NCI-H226 (cell line): Measurements from ENCODE around the gene FHOD1.

Experiments
- DNase-seq: peaks from one replicate; pipeline ENCODE4 v3.0.0-alpha.2; 2015

Gene FHOD1

DNA sequence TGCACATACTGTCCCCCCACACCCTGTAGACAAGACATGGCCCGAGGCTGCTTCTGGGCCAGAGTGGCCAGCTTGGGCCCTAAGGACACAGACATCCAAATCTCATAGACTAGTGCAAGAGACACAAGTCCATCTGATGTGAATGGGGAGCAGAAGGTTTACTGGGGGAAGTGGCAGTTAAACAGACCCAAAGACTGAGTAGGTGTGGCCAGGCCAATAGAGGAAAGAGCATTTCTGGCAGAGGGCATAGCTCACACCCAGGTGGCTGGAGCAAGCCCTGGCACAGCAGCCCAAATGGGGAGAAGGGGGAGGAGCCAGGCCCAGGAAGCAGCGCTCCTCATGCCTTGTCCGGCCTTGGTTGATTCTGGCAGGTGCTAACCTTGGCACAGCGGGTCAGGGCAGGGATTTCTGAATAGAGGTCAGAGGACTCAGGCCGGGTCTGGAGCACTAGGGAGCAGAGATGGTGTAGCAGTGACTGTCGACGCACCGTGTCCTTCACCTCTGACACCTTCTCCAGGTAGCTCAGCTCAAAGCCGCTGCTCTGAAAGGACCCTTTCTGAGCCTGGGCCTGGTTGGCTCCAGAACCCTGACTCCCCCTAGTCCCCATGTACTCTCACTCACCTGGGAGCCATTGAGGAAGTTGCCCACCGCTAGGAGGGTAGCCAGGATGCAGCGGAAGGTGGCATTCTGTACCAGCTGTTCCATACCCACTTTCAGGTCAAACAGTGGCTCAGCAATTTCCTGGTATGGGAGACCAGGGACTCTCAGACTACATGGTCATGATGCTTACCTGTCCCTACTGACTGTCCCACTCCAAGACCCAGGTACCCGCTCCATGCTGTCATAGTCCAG, 16.2 kb downstream of the FHOD1 start:
- no peak for DNase-seq

DNA sequence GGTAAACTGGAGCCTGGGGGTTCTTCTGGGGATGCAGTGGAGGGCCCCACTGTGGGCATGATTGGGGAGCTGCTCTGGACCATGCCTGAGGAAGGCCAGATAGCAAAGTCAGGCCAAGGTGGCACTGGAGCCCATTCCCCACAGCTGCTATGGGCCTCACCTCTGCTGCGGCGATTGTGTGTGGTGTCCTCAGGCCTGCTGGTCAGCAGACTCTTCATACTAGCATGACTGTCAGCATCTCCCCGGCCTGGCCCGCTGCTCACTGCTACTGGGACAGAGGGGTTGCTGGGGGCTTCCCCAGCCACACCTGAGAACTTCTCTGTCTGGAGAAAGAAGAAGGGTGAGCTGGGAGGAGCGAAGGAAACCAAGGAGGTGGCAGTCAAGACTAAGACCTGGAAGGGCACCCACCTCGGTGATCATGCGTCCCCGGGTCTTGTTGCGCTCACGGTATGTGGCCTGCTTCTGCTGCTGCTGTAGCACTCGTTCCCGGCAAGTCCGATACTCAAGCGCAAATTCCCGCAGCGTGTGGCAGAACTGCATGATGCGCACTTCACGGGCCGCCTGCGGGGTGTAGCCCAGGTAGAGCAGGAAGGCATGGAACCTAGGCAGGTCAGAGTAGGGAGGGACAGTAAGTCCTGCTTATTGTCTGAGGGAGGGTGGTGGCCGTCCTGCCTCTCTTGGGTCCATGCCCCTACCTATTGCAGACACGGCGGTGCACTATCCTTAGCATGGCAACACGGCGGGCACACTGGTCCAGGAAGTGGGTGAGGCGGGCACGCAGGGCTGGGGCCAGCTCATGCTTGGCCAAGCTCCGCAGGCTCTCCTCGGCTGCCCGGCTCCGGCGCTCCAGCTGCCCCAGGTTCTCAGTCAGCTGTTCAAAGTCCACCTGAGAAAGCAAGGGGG, 17.1 kb downstream of the FHOD1 start:
- DNase-seq, result no peak

- DNase-seq, result no peak
Observed at GRCh38 chr16:67228905-67229304, 18.4 kb downstream of the FHOD1 start.

DNA sequence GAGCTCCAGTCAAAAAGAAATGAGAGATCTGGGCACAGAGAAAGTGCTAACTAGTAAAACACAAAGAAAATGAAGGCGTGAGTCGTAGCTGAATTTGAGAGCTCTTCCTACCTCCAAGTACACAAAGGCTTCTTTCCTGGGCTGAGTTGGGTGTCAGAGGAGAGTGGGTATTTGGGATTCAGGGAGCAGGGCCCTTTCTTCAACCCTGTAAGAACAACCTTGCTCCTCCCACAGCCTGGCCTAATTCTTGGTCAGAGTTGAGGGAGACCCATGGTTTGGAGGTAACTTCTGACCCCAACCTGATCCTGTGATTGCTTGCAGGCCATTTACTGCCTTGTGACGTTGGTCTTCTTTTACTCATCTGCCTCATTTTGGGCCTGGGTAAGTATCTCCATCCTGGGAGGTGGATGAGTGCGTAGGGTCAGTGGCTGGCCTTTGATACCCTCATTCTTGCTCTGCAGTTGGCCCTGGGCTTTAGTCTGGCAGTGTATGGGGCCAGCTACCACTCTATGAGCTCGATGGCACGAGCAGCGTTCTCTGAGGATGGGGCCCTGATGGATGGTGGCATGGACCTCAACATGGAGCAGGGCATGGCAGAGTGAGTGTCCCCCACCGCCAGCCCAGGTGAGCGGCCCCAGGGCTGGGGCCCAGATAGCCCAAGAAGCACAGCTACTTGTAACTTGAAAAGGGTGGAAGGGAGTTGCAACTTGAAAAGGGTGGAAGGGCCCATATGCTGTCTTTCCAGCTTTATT, 19.1 kb downstream of the FHOD1 start:
- no peak for DNase-seq

DNA sequence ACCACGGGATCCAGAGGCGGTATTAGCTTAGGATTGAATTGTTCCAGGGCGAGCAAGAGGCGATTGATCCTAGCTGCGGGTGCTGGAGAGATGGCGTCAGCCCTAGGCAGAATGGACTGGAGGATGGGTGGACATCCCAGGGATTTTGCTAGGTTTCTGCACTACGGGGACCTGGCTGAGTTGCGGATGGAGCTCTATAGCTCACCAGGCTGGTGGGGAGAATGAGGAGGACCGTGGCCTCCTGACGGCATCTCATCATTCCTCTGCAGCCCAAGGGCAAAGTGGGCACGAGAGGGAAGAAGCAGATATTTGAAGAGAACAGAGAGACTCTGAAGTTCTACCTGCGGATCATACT, 19.7 kb downstream of the FHOD1 start:
- DNase-seq, result no peak

DNA sequence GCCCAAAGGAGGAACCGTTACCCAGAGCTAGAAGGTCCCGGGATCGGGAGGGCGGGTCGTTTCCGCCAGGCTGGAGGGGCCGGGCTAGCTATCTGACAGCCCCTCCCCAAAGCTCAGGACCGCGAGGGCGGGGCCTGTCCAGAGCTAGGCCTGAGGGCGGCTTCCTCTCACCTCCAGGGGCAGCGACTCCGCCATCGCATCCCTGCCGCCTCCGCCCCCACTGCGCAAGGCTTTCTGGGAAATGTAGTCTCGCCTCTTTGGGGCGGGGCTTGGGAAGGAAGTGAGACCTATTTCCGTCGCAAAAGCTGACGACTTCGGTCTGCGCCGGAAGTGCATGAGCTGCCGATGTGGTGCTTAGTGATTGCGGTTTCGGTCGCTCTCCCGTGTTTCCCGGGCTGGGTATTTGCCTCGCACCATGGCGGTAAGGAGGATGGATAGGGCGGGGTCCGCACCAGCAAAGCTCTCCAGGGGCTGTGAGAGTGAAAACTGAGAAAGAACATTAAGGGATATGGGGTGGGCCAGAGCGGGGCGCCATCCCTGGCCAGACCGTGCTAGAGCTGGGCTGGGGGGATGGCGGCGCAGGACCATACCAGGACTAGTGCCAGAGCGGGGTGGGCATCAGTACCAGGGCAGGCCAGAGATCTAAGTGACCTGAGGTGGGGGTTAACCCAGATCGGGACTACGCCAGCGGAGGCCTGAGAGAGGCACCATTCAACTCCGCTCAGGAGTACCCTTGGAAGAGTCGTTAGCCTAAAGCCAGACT, 20.3 kb downstream of the FHOD1 start, which contains the start of gene TMEM208:
Gene TMEM208 (plus strand): TSS at position 327 of the 763 bp plus-strand sequence. CDS start 89 bp downstream, at position 416.
- peak; percentile 97 for DNase-seq

- no peak for DNase-seq
Observed at GRCh38 chr16:67226295-67226803, 20.9 kb downstream of the FHOD1 start.

DNA sequence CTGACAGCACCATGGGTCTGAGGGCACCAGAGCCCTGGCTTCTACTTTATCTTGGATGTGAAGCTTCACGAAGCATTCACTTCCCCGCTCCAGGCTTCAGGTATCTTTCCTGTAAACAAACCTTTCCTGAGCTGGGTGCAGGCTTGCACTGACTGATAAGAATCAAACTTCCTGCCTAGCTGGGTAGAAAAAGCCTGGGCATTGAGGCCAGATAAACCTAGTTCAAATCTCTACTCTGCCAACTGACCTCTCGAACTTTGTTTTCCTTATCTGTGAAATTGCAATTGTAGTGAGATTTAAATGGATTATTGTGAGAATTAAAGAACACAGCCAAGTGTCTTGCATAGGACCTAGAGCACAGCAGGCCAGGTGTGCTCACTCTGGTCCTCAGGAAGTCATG, 23.3 kb downstream of the FHOD1 start:
- DNase-seq, result no peak

GRCh38 chr16:67216612-67217490, 30.4 kb downstream of the FHOD1 start:
- DNase-seq, result no peak

DNA sequence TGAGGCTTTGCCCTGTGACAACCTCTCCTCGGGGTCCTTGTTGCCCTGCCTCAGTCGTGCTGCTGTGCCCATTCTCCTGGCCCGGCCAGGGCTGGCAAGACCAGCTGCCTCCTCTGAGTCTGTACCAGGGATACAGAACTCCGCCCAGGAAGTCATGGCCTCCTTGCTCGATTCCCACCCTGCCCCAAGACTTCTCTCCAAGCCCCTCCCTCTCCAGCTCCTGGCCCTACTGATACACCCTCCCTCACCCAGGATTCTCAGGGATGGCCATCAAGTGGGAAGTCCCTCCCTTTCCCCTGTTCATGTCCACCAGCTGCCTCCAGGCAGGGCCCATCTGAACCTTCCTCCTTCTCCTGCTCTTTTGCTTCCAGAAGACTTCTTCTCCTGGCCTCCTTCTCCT, 31.6 kb downstream of the FHOD1 start:
- DNase-seq, result no peak

DNA sequence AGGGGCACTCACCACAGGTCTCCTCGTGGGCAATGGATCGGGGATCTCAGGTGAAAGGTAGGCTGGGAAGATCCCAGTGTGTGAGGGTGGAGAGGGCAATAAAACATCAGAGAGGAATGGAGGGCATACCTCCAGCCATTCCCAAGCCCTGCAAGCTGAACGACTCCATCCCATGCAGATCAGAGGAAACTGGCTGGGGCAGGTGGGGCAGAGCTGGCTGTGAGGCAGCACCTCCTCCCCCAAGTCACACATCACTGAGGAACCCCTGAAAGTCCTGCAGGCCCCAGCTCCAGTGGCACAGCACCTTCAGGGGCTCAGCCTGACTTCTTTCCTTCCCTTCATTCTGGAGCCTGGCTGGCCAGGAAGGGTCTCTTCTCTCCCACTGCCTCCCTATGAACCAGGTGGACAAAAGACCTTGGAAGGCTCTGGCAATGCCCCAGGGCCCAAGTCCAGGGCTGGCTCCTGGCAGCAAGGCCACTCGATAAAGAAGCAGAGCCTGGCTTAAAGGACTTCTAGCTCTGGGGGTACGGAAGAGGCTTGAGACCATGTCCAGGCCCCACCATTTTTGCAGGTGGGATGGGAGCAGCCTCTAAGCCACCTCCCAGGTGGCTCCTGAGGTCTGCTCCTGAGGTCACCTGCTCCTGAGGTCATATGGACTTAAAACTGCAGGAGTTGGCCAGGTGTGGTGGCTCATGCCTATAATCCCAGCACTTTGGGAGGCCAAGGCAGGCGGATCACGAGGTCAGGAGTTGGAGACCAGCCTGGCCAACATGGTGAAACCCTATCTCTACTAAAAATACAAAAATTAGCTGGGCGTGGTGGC, 33.9 kb downstream of the FHOD1 start:
- no peak for DNase-seq

- no peak for DNase-seq
Observed at GRCh38 chr16:67212766-67213165, 34.5 kb downstream of the FHOD1 start.

DNA sequence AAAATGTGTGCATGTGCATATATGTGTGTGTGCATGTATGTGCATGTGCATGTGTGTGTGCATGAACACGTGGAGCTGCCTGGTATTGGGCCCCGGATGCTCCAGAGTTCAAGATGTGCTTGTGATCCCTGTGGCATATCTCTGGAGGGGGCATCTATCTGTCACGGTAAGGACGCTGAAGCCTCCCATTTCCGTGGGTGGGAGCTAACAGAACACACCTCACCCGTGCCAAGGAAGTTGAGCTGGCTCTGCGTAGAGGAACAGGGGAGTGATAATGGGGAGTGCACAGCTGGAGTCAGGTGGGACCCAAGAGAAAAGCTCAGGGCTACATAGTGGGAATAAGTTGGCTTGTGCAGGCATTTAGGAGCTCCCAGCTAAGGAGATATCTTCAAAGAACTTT, 35.6 kb downstream of the FHOD1 start:
- no peak for DNase-seq

DNA sequence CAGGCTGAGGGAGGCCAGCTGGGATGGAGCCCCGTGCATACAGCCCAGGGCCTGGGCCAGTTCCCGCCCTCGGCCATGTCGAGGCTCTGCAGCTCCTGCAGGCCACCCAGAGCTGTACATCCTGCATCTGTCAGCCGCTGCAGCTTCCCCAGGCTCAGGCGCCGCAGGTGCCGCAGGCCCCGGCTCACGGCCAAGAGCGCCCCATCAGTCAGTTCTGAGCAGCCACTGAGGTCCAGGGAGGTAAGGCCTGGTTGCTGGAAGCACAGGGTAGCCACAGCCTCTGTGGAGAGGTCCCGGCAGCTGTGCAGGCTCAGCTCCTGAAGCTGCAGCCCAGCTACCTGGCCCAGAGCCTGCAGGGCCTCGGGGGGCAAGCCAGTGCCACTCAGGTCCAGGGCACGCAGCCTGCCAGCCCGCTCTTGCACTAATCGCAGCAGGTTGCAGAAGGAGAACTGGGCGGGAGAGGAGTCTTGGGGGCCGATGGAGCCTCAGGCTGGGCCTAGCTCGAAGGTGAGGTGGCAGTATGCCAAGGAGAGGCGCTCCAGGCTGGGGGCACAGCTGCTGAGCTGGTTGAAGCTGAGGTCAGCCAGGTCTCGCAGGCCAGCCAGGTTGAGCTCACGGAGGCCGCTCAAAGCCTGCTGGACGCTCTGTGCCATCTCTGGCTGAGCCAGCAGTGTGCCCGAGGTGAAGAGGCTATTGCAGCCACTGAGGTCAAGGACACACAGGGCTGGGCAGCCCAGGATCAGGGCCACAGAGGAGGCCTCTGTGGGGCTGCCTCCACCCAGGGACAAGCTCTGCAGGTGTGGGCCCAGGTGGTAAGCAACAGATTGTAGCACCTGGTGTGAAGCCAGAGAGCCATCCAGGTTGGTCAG, 37.0 kb downstream of the FHOD1 start:
- DNase-seq, result no peak

DNA sequence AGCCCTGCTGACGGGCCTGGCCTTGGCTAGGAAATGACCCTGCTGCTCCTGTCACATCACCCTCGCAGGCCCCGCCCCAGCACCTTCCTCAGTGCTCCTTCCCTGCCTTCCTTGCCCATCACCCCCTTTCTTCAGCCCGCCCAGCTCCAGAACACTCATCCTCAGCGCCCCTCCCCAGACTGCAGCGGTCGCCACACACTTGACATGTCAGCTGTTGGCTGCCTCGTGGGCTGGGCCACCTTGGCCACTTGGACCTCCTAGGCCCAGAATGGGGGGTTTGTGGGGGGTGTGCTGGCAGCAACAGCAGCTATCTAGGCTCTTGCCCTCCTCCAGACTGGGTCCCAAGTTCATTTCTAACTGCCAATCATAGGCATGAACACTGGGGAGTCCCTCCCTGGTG, 37.7 kb downstream of the FHOD1 start:
- no peak for DNase-seq

DNA sequence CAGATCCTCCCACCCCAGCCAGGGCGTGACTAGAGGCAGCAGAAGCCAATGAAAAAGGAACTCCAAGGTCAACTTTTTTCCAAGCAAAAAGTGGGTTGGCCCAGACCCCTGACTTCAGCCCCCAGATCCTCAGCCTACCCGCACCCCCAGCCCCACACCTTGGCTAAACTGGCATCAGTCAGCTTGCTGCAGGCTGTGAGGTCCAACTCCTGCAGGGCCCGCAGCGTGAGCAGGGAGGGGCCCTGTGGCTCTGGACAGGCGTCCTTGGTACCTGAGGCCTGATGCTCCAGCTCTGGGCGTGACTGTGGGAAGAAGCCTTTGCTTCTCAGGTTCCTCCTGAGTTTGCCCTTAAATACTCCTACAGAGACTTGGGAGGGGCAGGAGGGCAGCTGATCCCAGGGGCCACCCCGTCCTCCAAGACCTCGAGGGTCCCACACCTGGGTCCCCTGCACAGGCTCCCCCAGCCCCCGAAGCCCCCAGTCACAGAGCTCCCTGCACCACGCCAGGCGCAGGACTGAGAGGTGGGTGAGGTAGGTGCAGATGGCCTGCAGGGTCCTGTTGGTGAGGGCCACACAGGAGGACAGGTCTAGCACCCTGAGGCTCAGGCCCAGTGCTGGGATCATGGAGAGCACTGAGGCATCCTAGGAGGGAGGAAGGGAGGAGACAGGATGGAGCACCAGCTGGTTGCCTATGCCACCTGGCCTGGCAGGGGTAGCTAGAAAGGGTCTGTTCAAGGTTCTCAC, 39.0 kb downstream of the FHOD1 start:
- DNase-seq, result no peak

DNA sequence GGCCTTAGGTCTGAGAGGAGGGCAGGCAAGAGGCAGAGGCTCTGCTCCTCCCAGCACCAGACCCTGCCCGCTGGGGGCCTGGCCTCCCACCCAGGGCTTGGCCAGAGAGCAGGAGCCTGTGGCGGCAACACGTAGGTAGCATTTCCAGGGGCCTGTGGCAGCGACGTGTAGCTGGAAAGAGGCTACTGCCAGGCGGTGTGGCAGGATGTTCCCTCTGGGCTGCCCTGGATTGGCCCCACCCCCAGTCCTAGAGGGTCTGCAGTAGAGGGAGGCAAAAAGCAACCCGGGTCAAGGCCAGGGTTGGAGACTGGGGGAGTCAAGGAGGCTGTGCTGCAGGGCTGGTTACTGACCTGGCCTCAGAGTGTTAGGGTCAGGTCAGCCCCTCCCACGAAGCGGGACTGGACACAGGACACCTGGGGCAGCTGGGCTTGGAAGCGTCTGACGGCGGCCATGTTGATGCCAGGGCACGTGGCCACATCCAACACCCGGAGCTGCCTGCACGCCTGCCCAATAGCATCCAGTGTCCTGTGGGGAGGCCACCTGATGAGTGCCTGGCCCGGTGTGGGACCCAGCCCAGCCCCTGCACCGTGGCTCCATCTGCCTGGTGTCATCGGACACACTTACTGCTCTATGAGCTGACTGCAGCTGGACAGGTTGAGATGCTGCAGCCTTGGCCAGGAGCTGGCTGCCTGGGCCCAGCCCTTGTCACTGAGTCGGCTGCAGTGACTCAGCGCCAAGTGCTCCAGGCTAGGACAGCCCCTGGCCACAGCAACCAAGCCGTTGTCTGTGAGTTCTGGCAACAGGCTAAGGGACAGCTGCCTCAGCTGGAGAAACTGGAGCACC, 39.8 kb downstream of the FHOD1 start:
- no peak for DNase-seq
